HEK293T (cell line): ENCODE measurements around the gene TAAR8.
A peak's percentile ranks its signal among the peaks of the same experiment; 100 is the strongest.
"Not testable (repeated sequence)": the region's sequence is repeated elsewhere in the genome, so short reads cannot be mapped to it uniquely, and the experiment has no call there.

Source experiments
- CTCF ChIA-PET: fragments of 350-600 bp; formaldehyde crosslinking; extraction: SDS; loops from one replicate; lab custom pipeline; 2021; ENCODE audit warnings: antibody characterized with exemption, inconsistent platforms; lab: Yijun Ruan, JAX
- POLR2A ChIA-PET: fragments of 350-600 bp; formaldehyde crosslinking; extraction: SDS; loops from one replicate; lab custom pipeline; 2020; ENCODE audit warnings: antibody characterized with exemption, inconsistent platforms; lab: Yijun Ruan, JAX
- DNase-seq: peaks from one replicate; pipeline ENCODE4 v3.0.0; 2012; ENCODE audit warnings: mixed read lengths; ENCODE audit errors: extremely low spot score
- ARNT ChIP-seq: fragments of 450-650 bp; IDR thresholded peaks from 2 replicates; pipeline ENCODE4 v1.6.1; 2017; ENCODE audit warnings: mild to moderate bottlenecking
- BHLHE40 ChIP-seq: fragments of 450-650 bp; IDR thresholded peaks from 2 replicates; pipeline ENCODE4 v1.6.1; 2016; ENCODE audit warnings: mild to moderate bottlenecking, moderate library complexity, borderline replicate concordance
- CTBP1 ChIP-seq: fragments of 450-650 bp; IDR thresholded peaks from 2 replicates; pipeline ENCODE4 v1.6.1; 2016; ENCODE audit warnings: borderline replicate concordance
- ELF4 ChIP-seq: fragments of 450-650 bp; IDR thresholded peaks from 2 replicates; pipeline ENCODE4 v1.6.1; 2017; ENCODE audit warnings: antibody characterized with exemption
- FOXA1 ChIP-seq: fragments of 450-650 bp; IDR thresholded peaks from 2 replicates; pipeline ENCODE4 v1.6.1; 2016; ENCODE audit warnings: mild to moderate bottlenecking
- FOXK2 ChIP-seq: fragments of 450-650 bp; IDR thresholded peaks from 2 replicates; pipeline ENCODE4 v1.6.1; 2016; ENCODE audit warnings: mild to moderate bottlenecking
- FOXM1 ChIP-seq: fragments of 450-650 bp; IDR thresholded peaks from 2 replicates; pipeline ENCODE4 v1.6.1; 2017; ENCODE audit warnings: mild to moderate bottlenecking, borderline replicate concordance
- HDGF ChIP-seq: fragments of 450-650 bp; IDR thresholded peaks from 2 replicates; pipeline ENCODE4 v1.6.1; 2017; ENCODE audit warnings: antibody characterized with exemption, borderline replicate concordance
- L3MBTL2 ChIP-seq: fragments of 450-650 bp; conservative IDR thresholded peaks from 2 replicates; pipeline ENCODE4 v1.6.1; 2016; ENCODE audit warnings: mild to moderate bottlenecking
- LEF1 ChIP-seq: fragments of 450-650 bp; IDR thresholded peaks from 2 replicates; pipeline ENCODE4 v1.6.1; 2017; ENCODE audit warnings: mild to moderate bottlenecking, borderline replicate concordance
- NFRKB ChIP-seq: fragments of 450-650 bp; IDR thresholded peaks from 2 replicates; pipeline ENCODE4 v1.6.1; 2016; ENCODE audit warnings: mild to moderate bottlenecking, moderate library complexity
- PKNOX1 ChIP-seq: fragments of 450-650 bp; IDR thresholded peaks from 2 replicates; pipeline ENCODE4 v1.6.1; 2016
- SP1 ChIP-seq: fragments of 450-650 bp; IDR thresholded peaks from 2 replicates; pipeline ENCODE4 v1.6.1; 2017
- SUZ12 ChIP-seq: fragments of 450-650 bp; IDR thresholded peaks from 2 replicates; pipeline ENCODE4 v1.6.1; 2016; ENCODE audit warnings: mild to moderate bottlenecking
- TARDBP ChIP-seq: fragments of 450-650 bp; IDR thresholded peaks from 2 replicates; pipeline ENCODE4 v1.6.1; 2016
- ZNF384 ChIP-seq: fragments of 450-650 bp; IDR thresholded peaks from 2 replicates; pipeline ENCODE4 v1.6.1; 2016

The TAAR8 gene

GRCh38 chr6:132530293-132530974 lies 22.0 kb upstream of the TAAR8 start:
- no peak for TF ChIP-seq LEF1
- TF ChIP-seq NFRKB, result no peak
- peak; percentile 82 for TF ChIP-seq ZNF384
- no peak for TF ChIP-seq FOXK2
- TF ChIP-seq TARDBP, result no peak
- no peak for TF ChIP-seq HDGF
- TF ChIP-seq FOXA1, result no peak
- no peak for TF ChIP-seq SUZ12
- peak; percentile 60 for DNase-seq

GRCh38 chr6:132534546-132534945 lies 17.9 kb upstream of the TAAR8 start:
- DNase-seq, CTCF ChIA-PET, POLR2A ChIA-PET: not testable (repeated sequence)

More at GRCh38 chr6:132530293-132530974, 22.0 kb upstream of the TAAR8 start:
- CTCF ChIA-PET, result interaction anchor here (0.6 to 1.5 kb wide), 6 partner anchors 18 to 293 kb away, joined by 3 to 4 read pairs (median 4); partner anchors contain the start of gene STX7
- POLR2A ChIA-PET, result no interaction called here

- POLR2A ChIA-PET, result no interaction called here
- DNase-seq, result no peak
- TF ChIP-seq SP1, result no peak
- TF ChIP-seq NFRKB, result no peak
- no peak for TF ChIP-seq ARNT
- no peak for TF ChIP-seq TARDBP
- TF ChIP-seq ELF4, result no peak
- no peak for TF ChIP-seq FOXK2
- CTCF ChIA-PET, result no interaction called here
Observed at GRCh38 chr6:132537145-132537544, 15.3 kb upstream of the TAAR8 start.

GRCh38 chr6:132537977-132538376 lies 14.5 kb upstream of the TAAR8 start, which contains the start of gene TAAR9:
Gene TAAR9 (plus strand): TSS chr6:132538277. CDS start chr6:132538290, 13 bp downstream.
- POLR2A ChIA-PET, result no interaction called here
- TF ChIP-seq HDGF, result no peak
- no peak for TF ChIP-seq NFRKB
- TF ChIP-seq ZNF384, result no peak
- TF ChIP-seq FOXM1, result no peak
- TF ChIP-seq TARDBP, result no peak
- no peak for TF ChIP-seq ARNT
- no peak for TF ChIP-seq ELF4
- no peak for TF ChIP-seq FOXK2
- CTCF ChIA-PET, result no interaction called here
- DNase-seq, result no peak

- ChIA-PET POLR2A (no interaction called here), CTCF (no interaction called here)
- TF ChIP-seq FOXK2 (no peak), TARDBP (no peak), L3MBTL2 (no peak), CTBP1 (no peak), HDGF (no peak)
- no peak for DNase-seq
Observed at GRCh38 chr6:132544826-132545225, 7.6 kb upstream of the TAAR8 start.

- POLR2A ChIA-PET, result no interaction called here
- DNase-seq, result no peak
- no peak for TF ChIP-seq PKNOX1
- no peak for TF ChIP-seq CTBP1
- no peak for TF ChIP-seq TARDBP
- no peak for TF ChIP-seq SUZ12
- TF ChIP-seq BHLHE40, result no peak
- no peak for TF ChIP-seq HDGF
- no peak for TF ChIP-seq SP1
- no peak for TF ChIP-seq FOXM1
- no peak for TF ChIP-seq ARNT
- no peak for TF ChIP-seq NFRKB
- TF ChIP-seq ELF4, result no peak
- TF ChIP-seq FOXK2, result no peak
- no peak for TF ChIP-seq FOXA1
- no peak for TF ChIP-seq ZNF384
- no peak for TF ChIP-seq L3MBTL2
- TF ChIP-seq LEF1, result no peak
- CTCF ChIA-PET, result no interaction called here
Observed at GRCh38 chr6:132548746-132549463, 3.6 kb upstream of the TAAR8 start.

GRCh38 chr6:132551214-132551613 lies 1.3 kb upstream of the TAAR8 start:
- no peak for TF ChIP-seq LEF1
- TF ChIP-seq FOXA1, result no peak
- no peak for TF ChIP-seq NFRKB
- TF ChIP-seq SUZ12, result no peak
- no peak for TF ChIP-seq FOXK2
- no peak for TF ChIP-seq TARDBP
- TF ChIP-seq BHLHE40, result no peak
- TF ChIP-seq ZNF384, result no peak
- no peak for TF ChIP-seq SP1
- no peak for TF ChIP-seq ELF4
- no peak for TF ChIP-seq CTBP1
- no peak for TF ChIP-seq L3MBTL2
- no peak for TF ChIP-seq FOXM1
- no peak for TF ChIP-seq HDGF
- TF ChIP-seq PKNOX1, result no peak
- no peak for TF ChIP-seq ARNT
- ChIA-PET POLR2A (no interaction called here), CTCF (interaction anchor here (0.9 to 1.0 kb wide), 2 partner anchors 48 to 271 kb away, joined by 3 to 4 read pairs; no protein-coding TSS in a partner anchor)
- no peak for DNase-seq

GRCh38 chr6:132560087-132560486 lies 7.6 kb downstream of the TAAR8 start:
- POLR2A ChIA-PET, CTCF ChIA-PET, DNase-seq: not testable (repeated sequence)
